ENCODE measurements around the gene THBS1.

THBS1 gene

GRCh38 chr15:39609166-39609916 is 28.5 kb downstream of the THBS1 start:
- H3K27ac ChIP-seq = no peak overlapping the region
- TF ChIP-seq ZFX (IDR thresholded peaks at IDR 0.05; ENCODE audit: borderline replicate concordance) = no peak
- TF ChIP-seq, protein P1, sequence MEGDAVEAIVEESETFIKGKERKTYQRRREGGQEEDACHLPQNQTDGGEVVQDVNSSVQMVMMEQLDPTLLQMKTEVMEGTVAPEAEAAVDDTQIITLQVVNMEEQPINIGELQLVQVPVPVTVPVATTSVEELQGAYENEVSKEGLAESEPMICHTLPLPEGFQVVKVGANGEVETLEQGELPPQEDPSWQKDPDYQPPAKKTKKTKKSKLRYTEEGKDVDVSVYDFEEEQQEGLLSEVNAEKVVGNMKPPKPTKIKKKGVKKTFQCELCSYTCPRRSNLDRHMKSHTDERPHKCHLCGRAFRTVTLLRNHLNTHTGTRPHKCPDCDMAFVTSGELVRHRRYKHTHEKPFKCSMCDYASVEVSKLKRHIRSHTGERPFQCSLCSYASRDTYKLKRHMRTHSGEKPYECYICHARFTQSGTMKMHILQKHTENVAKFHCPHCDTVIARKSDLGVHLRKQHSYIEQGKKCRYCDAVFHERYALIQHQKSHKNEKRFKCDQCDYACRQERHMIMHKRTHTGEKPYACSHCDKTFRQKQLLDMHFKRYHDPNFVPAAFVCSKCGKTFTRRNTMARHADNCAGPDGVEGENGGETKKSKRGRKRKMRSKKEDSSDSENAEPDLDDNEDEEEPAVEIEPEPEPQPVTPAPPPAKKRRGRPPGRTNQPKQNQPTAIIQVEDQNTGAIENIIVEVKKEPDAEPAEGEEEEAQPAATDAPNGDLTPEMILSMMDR (IDR thresholded peaks at IDR 0.05) = no peak

DNA sequence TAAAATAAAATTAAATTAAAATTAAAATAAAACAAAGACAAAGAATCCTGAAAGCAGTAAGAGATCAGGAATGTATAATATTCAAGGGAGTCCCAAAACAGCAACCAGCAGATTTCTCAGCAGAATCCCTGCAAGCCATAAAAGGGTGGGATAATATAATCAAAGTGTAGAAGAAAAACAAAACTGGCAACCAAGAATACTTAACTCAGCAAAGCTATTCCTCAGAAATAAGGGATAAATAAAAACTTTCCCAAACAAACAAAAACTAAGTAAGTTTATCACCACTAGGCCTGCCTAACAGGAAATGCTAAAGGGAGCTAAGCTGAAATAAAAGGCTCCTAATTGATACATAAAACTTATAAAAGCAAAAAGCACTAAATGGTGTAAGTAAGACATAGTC is 29.8 kb downstream of the THBS1 start:
- TF ChIP-seq, protein P1 (IDR thresholded peaks at IDR 0.05) = no peak
- no peak for TF ChIP-seq ZFX (IDR thresholded peaks at IDR 0.05; ENCODE audit: borderline replicate concordance)
- no peak overlapping the region for H3K27ac ChIP-seq

DNA sequence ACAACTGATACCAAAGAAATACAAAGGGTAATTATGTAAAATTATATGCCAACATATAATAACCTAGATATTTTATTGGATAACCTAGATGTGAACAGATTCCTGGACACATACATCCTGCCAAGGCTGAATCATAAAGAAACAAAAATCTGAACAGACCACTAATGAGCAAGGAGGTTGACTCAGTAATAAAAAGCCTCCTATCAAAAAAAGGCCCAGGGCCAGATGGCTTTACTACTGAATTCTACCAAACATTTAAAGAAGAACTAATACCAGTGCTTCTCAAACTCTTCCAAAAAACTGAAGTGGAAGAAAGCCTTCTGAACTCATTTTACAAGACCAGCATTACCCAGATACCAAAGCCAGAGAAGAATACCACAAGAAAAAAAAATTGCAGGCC is 32.4 kb downstream of the THBS1 start:
- H3K27ac ChIP-seq = no peak overlapping the region
- TF ChIP-seq, protein P1 (IDR thresholded peaks at IDR 0.05) = no peak
- TF ChIP-seq ZFX (IDR thresholded peaks at IDR 0.05; ENCODE audit: borderline replicate concordance) = no peak

DNA sequence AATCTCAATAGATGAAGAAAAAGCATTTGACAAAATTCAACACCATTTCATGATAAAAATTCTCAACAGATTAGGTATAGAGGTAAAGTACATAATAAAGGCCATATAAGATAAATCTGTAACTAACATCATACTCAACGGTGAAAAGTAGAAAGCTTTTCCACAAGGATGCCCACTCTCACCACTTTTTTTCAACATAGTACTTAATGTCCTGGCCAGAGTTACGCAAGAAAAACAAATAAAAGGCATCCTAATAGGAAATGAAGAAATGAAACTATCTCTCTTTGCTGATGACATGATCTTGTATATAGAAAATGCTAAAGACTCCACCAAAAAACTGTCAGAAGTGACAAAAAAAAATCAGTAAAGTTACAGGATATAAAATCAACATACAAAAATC is 33.0 kb downstream of the THBS1 start:
- H3K27ac ChIP-seq = no peak overlapping the region
- TF ChIP-seq ZFX (IDR thresholded peaks at IDR 0.05; ENCODE audit: borderline replicate concordance) = no peak
- TF ChIP-seq, protein P1 (IDR thresholded peaks at IDR 0.05) = no peak

DNA sequence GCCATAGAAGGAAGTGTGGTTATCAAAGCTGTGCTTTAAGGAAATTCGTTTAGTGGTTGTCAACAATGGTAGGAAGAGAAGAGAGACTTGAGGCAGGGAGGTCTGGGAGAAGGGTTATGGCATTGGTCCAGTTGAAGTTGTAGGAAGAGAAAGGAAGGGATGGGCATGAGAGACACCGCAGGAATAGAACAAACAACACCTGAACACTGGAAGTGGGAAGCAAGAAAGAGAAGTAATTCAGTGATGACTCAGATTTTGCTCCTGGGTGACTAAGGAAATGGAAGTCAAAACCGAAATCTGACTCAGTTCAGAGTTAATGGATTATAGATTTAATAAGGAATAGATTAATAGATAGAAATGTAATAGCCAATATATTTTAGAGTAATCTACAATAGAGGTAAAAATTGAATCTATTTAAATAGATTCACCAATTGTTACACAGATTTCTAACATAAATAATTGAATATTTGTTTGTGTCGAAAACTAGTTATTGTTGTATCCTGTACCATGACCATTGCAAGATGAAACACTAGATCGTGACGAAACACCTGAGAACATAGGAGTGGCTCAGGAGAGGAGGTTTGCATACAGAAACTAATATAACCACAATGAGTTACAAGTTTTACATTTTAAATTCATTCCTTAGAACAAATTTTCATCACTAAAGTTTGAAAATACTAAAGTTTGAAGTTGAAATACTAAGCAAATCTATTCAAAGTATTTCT is 36.0 kb downstream of the THBS1 start:
- H3K27ac ChIP-seq = peak overlapping the region; percentile 50; the same call in 1 of the 2 replicates
- no peak for TF ChIP-seq ZFX (IDR thresholded peaks at IDR 0.05; ENCODE audit: borderline replicate concordance)

GRCh38 chr15:39618063-39618823 is 37.4 kb downstream of the THBS1 start:
- TF ChIP-seq, protein P1 (IDR thresholded peaks at IDR 0.05) = no peak
- TF ChIP-seq ZFX (IDR thresholded peaks at IDR 0.05; ENCODE audit: borderline replicate concordance) = no peak
- H3K27ac ChIP-seq = peak overlapping the region; percentile 50

- TF ChIP-seq ZFX (IDR thresholded peaks at IDR 0.05; ENCODE audit: borderline replicate concordance) = no peak
- TF ChIP-seq, protein P1 (IDR thresholded peaks at IDR 0.05) = no peak
- peak overlapping the region; percentile 65 for H3K27ac ChIP-seq
These were observed 40.3 kb downstream of the THBS1 start for GRCh38 chr15:39621210-39621609.
